Testis (tissue), 2 donors: ENCODE data around the gene RAET1E.

Experiments used
- POLR2A ChIP-seq: fragments of 450-650 bp; IDR thresholded peaks from one replicate; pipeline ENCODE4 v1.6.1; 2017; ENCODE audit warnings: antibody characterized with exemption, mild to moderate bottlenecking, moderate library complexity
- TF ChIP-seq, protein P1 (sequence below), 3 experiments: fragments of 450-650 bp in 2 of 3; fragments of 200-600 bp in 1 of 3; sonication (generic) in 1 of 3; IDR thresholded peaks; one replicate each; pipeline ENCODE4 v1.5.1; 2016 to 2019; ENCODE audit warnings: antibody characterized with exemption in 3 of 3, mild to moderate bottlenecking in 2 of 3, moderate library complexity in 1 of 3

DNA sequence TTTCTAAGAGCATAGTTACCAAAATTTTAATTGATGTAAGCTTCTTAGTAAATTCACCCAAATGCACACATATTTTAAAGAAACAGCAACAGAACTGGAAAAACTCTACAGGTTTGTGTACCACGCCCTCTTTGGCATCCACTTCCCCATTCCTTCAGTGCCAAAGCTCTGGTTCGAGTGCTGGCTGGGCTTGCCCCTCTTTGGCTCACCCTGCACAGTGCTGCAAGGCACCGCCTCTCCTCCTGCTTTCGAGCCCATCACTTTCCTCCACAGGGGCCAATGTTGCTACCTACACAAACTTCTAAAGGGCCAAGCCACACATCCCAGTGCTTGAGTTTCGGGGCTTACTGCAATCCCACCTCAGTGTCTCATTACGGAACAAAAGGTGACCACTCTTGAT, 43.4 kb downstream of the RAET1E start:
- TF ChIP-seq, protein P1, sequence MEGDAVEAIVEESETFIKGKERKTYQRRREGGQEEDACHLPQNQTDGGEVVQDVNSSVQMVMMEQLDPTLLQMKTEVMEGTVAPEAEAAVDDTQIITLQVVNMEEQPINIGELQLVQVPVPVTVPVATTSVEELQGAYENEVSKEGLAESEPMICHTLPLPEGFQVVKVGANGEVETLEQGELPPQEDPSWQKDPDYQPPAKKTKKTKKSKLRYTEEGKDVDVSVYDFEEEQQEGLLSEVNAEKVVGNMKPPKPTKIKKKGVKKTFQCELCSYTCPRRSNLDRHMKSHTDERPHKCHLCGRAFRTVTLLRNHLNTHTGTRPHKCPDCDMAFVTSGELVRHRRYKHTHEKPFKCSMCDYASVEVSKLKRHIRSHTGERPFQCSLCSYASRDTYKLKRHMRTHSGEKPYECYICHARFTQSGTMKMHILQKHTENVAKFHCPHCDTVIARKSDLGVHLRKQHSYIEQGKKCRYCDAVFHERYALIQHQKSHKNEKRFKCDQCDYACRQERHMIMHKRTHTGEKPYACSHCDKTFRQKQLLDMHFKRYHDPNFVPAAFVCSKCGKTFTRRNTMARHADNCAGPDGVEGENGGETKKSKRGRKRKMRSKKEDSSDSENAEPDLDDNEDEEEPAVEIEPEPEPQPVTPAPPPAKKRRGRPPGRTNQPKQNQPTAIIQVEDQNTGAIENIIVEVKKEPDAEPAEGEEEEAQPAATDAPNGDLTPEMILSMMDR (IDR thresholded peaks at IDR 0.05), result no peak
- TF ChIP-seq POLR2A, result no peak
